ENCODE results near the gene ZNF326.

GRCh38 chr1:90083995-90084394, 89.1 kb downstream of the ZNF326 start:
- TF ChIP-seq CTCF (IDR thresholded peaks at IDR 0.05; ENCODE audit: low read depth, low read length, poor library complexity, severe bottlenecking), result no peak
- no peak for TF ChIP-seq EZH2phosphoT487 (IDR thresholded peaks at IDR 0.05; ENCODE audit: borderline replicate concordance, low read length)

Data from DOHH2 (cell line).